Adrenal gland (tissue), 12 donors: Measurements from ENCODE around the gene SGMS1. TPM values are rescaled to one million over a fixed set of nuclear protein-coding genes. Genes with fewer than 3 reads are reported as not detected.

Source experiments
- DNase-seq, 7 donors: peaks; one replicate each; pipeline ENCODE4 v3.0.0-alpha.2; 2019 to 2020
- H3K27ac ChIP-seq, 5 donors: fragments of 200-600 bp; sonication (generic) in 4 of 5; 1 replicate in 3 of 5; 2 replicates in 2 of 5; pipeline versions ENCODE4 v1.5.1 to v1.8.0; 2016 to 2020; ENCODE audit warnings: mild to moderate bottlenecking in 1 of 5
- H3K27me3 ChIP-seq: fragments of 200-600 bp; 2 replicates; pipeline ENCODE4 v1.8.0; 2021
- H3K36me3 ChIP-seq, 2 donors: fragments of 200-600 bp; replicated peaks in 1 of 2; 1 replicate in 1 of 2; 2 replicates in 1 of 2; pipeline versions ENCODE4 v1.5.1 to v1.8.0; 2018 to 2022
- H3K4me1 ChIP-seq, 2 donors: fragments of 200-600 bp; replicated peaks in 1 of 2; 1 replicate in 1 of 2; 2 replicates in 1 of 2; pipeline versions ENCODE4 v1.5.1 to v1.8.0; 2018 to 2021
- H3K4me3 ChIP-seq, 4 donors: fragments of 200-600 bp; sonication (generic) in 3 of 4; one replicate each; pipeline ENCODE4 v1.5.1; 2016 to 2018
- H3K9me3 ChIP-seq, 3 donors: fragments of 200-600 bp; sonication (generic) in 1 of 3; replicated peaks in 1 of 3; 1 replicate in 2 of 3; 2 replicates in 1 of 3; pipeline versions ENCODE4 v1.5.1 to v1.8.0; 2016 to 2021
- POLR2A ChIP-seq, 2 donors: fragments of 450-650 bp; IDR thresholded peaks; one replicate each; pipeline ENCODE4 v1.6.1; 2017; ENCODE audit warnings: antibody characterized with exemption in 2 of 2, mild to moderate bottlenecking in 2 of 2, moderate library complexity in 1 of 2
- WGBS, 4 donors: extraction: QIAGEN DNeasy Blood & Tissue Kit in 2 of 4; methylation state at CpG; one replicate each; pipeline versions ENCODE4 v1.1.5 to v1.1.7; 2013 to 2017; 5-methylcytosine and 5-hydroxymethylcytosine counted together
- intact Hi-C, 2 donors: fragments of 100-400 bp; cut with DNase I; formaldehyde crosslinking; loops; one replicate each; pipeline versions ENCODE4 v1.14.1 to v1.15.0; 2022 to 2023
- polyA plus RNA-seq, 3 donors: library from polyadenylated mRNA; stranded (reverse); fragments of 200-250 nt in 2 of 3; fragments of 350-450 nt in 1 of 3; fragmentation: Illumina TruSeq in 1 of 3; extraction: RNeasy Lipid Tissue Mini Kit (QIAGEN cat#74804) in 1 of 3; gene quantifications; one replicate each; pipeline ENCODE4 v1.2.3, GENCODE V29; 2013 to 2014
- total RNA-seq, 9 donors: library from RNA; depleted of rRNA in 4 of 9; stranded (reverse); fragments of >200 nt in 4 of 9; fragments of 120-200 nt in 1 of 9; fragmentation: NEBNext Ultra II Directional in 1 of 9; extraction: Animal tissue kit (Norgen Biotek cat#: 25700) in 1 of 9; gene quantifications; one replicate each; pipeline versions ENCODE4 v1.1.0 to v1.2.4, GENCODE V29; 2013 to 2023
- TF ChIP-seq, protein P1 (sequence below), 6 experiments: fragments of 450-650 bp in 4 of 6; fragments of 200-600 bp in 2 of 6; sonication (generic) in 1 of 6; IDR thresholded peaks; 1 replicate in 5 of 6; 2 replicates in 1 of 6; pipeline versions ENCODE4 v1.5.1 to v1.8.0; 2016 to 2021; ENCODE audit warnings: antibody characterized with exemption in 6 of 6, mild to moderate bottlenecking in 2 of 6, moderate library complexity in 1 of 6
- donor health status: healthy with polysubstance abuse.
- donor health status: Bipolar disorder and iron deficiency.
- donor health status: DM: yes; HTN: yes; CAD: no.
- donor health status: DM: no; HTN: no; CAD: no.
- donor health status: DM: no; HTN: no; CAD: no.
- donor health status: DM: yes; HTN: yes; CAD: no.

The SGMS1 gene
- total and polyA plus RNA-seq, 12 donors: 9.1 to 152 (median 62.2) TPM

DNA sequence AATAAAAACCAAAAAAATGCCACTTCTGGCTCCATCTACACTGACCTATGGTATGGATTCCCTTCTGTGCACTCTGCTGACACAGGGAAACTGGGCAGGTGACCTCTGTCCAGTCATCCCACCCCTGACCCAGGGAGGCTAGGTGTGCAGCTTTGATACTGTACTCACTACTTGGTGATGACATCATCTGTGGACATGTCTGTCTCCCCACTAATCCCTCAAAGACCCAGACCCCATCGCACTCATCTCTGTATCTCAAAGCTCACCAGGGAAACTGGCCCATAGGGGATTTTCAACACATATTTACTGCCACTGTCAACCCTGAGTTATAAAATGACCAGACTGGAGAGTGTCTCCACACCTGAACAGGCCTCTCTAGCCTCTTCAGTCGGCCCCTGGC is 10.6 kb downstream of the SGMS1 start:
- no peak overlapping the region for H3K4me3 ChIP-seq
- H3K36me3 ChIP-seq: no peaks in the 10 kb centered on the region
- intact Hi-C loops: loop anchor here (10.0 kb wide), 1 partner anchor 48 kb away; no protein-coding TSS in a partner anchor
- no peak for DNase-seq
- TF ChIP-seq, protein P1, sequence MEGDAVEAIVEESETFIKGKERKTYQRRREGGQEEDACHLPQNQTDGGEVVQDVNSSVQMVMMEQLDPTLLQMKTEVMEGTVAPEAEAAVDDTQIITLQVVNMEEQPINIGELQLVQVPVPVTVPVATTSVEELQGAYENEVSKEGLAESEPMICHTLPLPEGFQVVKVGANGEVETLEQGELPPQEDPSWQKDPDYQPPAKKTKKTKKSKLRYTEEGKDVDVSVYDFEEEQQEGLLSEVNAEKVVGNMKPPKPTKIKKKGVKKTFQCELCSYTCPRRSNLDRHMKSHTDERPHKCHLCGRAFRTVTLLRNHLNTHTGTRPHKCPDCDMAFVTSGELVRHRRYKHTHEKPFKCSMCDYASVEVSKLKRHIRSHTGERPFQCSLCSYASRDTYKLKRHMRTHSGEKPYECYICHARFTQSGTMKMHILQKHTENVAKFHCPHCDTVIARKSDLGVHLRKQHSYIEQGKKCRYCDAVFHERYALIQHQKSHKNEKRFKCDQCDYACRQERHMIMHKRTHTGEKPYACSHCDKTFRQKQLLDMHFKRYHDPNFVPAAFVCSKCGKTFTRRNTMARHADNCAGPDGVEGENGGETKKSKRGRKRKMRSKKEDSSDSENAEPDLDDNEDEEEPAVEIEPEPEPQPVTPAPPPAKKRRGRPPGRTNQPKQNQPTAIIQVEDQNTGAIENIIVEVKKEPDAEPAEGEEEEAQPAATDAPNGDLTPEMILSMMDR (IDR thresholded peaks at IDR 0.05): no peak
- no peak for TF ChIP-seq POLR2A (IDR thresholded peaks at IDR 0.05)
- no peaks in the 10 kb centered on the region for H3K27me3 ChIP-seq
- WGBS, 4 donors: 25 to 83% (median 77%) methylated on average over 1 to 2 of the region's 2 CpGs
- H3K27ac ChIP-seq: no peak overlapping the region
- peaks cover 8 to 12% of the 10 kb centered on the region in 2 donors for H3K4me1 ChIP-seq
- H3K9me3 ChIP-seq: no peaks in the 10 kb centered on the region

DNA sequence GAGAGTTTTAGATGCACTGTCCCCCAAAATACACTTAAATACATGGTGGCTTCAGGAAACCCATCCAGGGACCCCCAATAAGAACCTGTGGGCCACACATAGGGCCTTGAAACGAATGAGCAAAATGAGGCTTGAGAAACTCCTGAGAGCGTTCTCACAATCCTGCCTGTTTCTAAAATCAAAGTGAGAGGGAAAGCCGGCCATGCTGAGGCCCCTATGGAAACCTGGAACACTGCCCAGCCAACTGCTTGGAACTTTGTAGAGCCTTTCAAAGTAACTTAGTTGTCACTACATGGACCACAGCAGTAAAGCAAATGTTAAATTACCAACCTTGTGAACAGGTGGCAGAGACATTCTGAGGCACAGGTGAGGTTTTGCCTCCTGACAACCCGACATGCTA is 13.4 kb downstream of the SGMS1 start:
- H3K27ac ChIP-seq: no peak overlapping the region
- peaks cover 23 to 40% of the 10 kb centered on the region in 2 donors for H3K4me1 ChIP-seq
- no peaks in the 10 kb centered on the region for H3K27me3 ChIP-seq
- H3K4me3 ChIP-seq: no peak overlapping the region
- no peak for TF ChIP-seq POLR2A (IDR thresholded peaks at IDR 0.05)
- TF ChIP-seq, protein P1 (IDR thresholded peaks at IDR 0.05): no peak
- H3K36me3 ChIP-seq: no peaks in the 10 kb centered on the region
- DNase-seq: peak in 5 of 7 donors; percentile 26 to 62 (median 46)
- WGBS, 4 donors: 76 to 87% (median 82%) methylated on average over 4 of the region's 4 CpGs
- H3K9me3 ChIP-seq: no peaks in the 10 kb centered on the region
- intact Hi-C loops: loop anchor here (10.0 kb wide), 1 partner anchor 46 kb away; no protein-coding TSS in a partner anchor

DNA sequence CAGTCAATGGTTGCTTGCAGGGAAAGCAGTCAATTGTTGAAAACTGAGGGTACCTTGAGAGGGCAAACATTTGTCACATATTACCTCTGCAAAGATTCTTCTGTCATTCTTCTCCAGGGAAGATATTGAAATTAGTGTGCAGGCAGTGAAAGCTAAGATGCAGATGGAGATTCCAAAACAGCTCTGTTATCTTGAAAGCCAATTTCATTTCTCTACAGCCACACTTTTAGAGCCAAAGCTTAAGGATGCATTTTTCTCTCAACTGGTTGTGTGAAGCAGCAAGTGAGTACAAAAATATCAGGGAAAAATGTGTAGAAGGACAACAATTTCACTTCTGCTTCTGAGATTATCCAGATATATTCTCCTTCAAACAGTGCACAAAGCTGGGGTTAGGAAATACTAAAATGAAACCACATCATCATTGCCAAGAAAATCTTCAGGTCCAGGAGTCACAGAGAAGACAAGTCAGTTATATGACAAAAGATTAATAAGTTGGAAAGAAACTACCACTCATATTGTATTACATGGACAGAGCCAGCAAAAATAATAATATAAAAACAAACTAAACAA is 16.3 kb downstream of the SGMS1 start:
- no peak for DNase-seq
- H3K4me1 ChIP-seq: peaks cover 43 to 68% of the 10 kb centered on the region in 2 donors
- no peaks in the 10 kb centered on the region for H3K36me3 ChIP-seq
- TF ChIP-seq, protein P1 (IDR thresholded peaks at IDR 0.05): no peak
- no peak for TF ChIP-seq POLR2A (IDR thresholded peaks at IDR 0.05)
- intact Hi-C loops: no loop called here
- H3K27me3 ChIP-seq: no peaks in the 10 kb centered on the region
- no peak overlapping the region for H3K4me3 ChIP-seq
- peak overlapping the region in 3 of 5 donors; percentile 35 to 47 (median 43) for H3K27ac ChIP-seq
- no peaks in the 10 kb centered on the region for H3K9me3 ChIP-seq

DNA sequence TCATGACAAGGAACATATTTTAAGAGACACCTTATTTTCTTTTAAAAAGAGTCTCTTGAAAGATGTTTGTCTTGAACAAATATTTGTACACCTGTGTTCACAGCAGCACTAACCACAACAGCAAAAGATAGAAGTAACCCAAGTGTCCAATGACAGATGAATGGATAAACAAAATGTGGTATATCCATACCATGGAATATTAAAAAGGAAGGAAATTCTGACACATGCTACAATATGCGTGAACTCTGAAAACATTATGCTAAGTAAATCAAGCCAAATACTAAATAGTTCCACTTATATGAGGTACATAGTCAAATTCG is 17.8 kb downstream of the SGMS1 start:
- H3K9me3 ChIP-seq: no peaks in the 10 kb centered on the region
- H3K4me3 ChIP-seq: no peak overlapping the region
- no peak for TF ChIP-seq POLR2A (IDR thresholded peaks at IDR 0.05)
- TF ChIP-seq, protein P1 (IDR thresholded peaks at IDR 0.05): no peak
- no peaks in the 10 kb centered on the region for H3K27me3 ChIP-seq
- H3K4me1 ChIP-seq: peaks cover 43 to 78% of the 10 kb centered on the region in 2 donors
- intact Hi-C loops: no loop called here
- 85 to 95% (median 93%) methylated on average over 2 of the region's 2 CpGs for WGBS, 4 donors
- peak overlapping the region in 1 of 5 donors; percentile 70 for H3K27ac ChIP-seq
- H3K36me3 ChIP-seq: no peaks in the 10 kb centered on the region
- DNase-seq: no peak
